ENCODE data around the gene TBC1D5.
A peak's percentile ranks its signal among the peaks of the same experiment; 100 is the strongest.
"Not testable (repeated sequence)": the region's sequence is repeated elsewhere in the genome, so short reads cannot be mapped to it uniquely, and the experiment has no call there.

Gene TBC1D5

DNA sequence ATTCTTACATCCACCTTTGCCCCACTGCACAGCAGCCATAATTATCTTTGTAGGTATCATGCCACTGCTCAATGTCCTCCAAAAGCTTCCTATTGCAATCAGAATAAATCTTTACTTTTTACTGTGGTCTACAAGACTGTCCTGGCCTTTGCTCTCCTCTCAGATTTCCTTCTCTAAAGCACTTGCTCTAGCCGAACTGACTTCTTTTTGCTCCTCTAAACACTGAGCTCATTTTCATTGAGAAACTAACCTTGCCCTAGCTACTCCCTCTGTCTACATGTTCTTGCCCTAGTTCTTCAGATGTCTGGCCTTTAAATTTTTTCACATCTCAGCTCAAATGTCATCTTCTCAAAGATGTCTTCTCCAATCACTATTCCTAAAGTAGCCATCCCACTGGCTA lies 342.8 kb downstream of the TBC1D5 start:
- DNase-seq, result no peak

DNA sequence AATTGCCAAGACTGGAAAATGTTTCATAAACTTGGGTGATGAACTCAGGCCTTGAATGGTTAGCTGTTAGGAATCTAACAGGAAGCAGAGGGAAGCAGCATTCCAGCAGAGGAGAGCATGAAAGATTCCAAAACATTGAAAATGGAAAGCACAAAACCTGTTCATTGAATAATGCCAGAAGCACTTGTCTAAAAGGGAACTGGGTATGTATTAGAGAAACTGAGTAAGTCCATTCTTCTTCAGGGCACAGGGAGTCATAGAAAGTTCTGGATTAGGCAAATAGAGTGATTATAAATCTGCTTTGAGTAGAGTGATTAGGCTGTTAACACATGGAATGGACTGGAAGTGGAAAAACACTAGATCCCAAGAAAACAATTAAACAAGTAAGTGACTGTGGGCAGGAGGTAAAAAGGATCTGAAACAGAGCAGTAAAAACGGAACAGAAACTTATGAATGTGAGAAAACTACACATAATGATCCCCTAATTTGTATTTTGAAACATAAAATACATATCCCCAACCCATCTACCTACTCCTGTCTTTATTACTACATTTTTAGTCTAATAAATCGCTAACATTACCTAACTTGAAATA lies 343.4 kb downstream of the TBC1D5 start:
- DNase-seq, result no peak

DNA sequence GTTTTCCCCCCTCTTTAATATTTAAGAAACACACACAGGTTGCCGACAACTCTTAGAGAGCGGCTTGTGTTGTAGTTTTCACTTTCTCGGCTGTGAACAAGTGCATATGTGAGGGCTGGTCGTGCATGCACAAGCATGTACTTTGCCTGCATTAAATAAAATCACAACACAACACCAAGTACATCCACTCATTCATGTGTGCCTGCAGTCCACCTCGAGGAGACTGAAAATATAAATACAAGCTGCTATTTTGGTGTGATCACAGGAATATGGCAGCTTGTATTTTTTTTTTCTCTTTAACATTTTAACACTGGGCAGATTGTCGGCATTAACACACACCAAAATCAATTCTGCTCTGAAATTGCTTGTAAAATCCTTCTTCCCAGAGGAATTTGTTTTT lies 346.4 kb downstream of the TBC1D5 start:
- DNase-seq, result no peak

DNA sequence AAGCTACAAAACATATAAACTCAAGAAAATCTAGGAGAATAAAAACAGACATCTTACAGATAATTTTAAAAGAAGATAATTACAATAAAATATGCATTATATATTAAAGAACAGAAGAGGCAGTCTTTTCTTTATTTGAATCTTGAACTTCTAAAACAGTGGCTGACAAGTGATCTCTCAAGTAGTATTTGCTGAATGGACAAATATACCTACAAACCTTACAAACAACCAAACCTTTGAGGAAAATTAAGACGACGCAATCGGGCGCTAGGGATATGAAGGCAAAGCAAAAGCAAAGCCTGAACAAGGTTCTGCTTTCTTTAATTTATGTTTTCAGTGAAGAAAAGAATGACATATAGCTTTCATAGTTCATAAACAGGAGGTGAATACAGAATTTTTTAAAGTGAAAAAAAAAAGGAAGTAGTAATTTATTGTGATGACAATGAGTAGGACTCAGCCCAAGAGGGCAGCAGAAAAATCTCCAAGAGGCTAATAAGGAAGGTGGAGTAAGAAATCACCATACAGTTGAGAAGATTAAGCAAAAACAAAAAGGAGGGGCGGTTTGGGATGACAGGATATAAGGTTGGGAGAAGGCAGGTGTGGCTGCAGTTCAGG lies 347.8 kb downstream of the TBC1D5 start:
- DNase-seq, result no peak

DNA sequence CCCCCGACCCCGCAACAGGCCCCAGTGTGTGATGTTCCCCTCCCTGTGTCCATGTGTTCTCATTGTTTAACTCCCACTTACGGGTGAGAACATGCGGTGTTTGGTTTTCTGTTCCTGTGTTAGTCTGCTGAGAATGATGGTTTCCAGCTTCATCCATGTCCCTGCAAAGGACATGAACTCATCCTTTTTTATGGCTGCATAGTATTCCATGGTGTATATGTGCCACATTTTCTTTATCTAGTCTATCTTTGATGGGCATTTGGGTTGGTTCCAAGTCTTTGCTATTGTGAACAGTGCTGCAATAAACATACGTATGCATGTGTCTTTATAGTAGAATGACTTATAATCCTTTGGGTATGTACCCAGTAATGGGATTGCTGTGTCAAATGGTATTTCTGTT lies 349.9 kb downstream of the TBC1D5 start:
- not testable (repeated sequence) for DNase-seq

DNA sequence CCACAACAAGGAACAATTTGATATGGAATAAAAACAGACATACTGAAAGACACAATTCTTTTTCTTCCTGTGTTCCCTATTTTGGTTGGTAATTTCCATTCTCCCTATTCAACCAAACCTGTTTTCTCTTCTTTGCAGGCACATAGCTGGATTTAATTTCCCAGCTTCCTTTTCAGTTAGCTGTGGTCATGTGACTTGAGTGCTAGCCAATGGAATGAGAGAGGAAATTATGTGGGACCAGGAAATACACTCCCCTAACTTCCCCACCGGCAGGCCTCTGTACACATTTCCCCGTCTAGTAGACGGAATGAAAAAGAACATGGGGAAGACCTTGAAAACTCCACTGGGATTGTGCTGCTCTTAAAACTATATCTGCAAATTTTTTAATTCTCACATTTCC lies 351.6 kb downstream of the TBC1D5 start:
- no peak for DNase-seq

DNA sequence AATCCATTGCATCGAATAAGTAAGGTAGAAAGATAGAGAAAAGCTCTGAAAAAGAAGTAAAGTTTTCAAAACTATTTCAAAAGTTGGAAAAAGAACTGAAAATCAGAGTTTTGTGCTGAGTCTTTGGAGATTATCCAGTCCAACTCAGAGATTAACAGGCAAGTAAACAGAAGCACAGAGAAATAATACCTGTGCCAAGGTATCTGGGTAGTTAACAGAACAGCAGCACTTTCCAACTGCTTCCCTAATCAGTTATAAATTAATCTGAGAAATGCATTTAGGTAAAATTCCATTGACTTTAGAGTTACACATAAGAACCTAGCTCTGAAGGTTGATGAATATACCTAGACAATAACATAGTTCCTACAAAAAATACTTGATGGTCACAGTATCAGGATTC lies 355.3 kb downstream of the TBC1D5 start:
- no peak for DNase-seq

DNA sequence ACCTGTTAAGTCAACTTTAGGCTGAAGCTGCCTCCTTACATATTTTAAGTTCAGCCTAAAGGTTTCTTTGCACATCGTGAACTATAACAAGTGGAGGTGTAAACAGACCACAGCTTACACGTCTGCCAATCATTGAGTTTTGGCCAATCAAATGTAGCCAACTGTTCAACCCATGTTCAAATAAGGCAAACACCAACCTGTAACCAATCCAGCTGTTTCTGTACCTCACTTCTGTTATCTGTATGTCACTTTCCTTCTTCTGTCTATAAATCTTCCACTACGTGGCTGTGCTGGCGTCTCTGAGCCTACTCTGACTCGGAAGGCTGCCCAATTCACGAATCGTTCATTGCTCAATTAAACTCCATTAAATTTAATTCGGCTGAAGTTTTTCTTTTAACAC lies 356.0 kb downstream of the TBC1D5 start:
- no peak for DNase-seq

DNA sequence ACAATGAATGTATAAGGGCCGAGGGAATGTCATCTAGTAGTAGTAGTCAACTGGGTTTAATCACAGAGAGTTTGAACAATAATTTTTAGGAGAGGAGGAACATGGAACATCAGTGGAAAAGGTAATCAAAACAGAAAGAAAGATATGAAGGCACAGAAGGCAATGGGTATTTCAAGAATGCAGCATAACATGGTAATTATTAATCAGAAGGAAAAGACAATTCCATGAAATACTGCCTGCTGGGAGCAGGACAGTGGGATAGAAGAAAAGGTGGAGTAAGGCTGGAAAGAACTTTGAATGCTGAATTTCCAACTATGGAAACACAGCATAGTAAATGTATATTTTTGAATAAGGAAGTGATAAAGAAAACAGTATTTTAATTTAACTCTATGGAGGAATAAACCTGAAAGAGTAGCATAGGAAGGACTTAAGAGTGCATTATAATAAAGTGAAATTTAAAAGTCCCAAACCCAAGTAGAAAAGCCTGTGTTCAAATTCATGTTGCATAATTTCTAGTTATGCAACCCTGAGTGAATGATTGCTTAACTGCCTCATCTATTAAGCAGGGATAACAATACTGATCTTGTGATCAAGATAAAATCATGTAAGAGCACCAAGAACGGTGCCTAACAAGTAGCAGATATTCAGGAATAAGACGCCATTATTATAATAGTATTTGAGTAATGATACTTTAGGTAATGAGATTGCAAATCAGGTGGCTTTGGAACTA lies 357.7 kb downstream of the TBC1D5 start:
- DNase-seq, result no peak

DNA sequence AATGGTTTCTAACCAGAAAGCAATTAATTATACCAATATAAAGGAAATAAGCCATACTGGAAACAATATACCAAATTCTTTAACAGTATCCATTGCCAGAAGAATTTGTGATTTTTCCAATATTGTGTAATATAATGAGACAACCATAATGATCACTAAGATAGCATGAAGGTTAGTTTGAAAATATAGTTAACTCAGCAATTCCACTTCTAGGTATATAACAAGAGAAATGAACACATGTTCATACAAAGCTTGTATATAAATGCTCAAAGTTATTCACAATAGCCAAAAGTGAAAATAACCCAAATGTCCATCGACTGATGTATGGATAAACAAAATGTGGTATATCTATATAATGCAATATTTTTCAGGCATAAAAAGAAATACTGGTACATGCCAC lies 369.1 kb downstream of the TBC1D5 start:
- DNase-seq, result no peak

DNA sequence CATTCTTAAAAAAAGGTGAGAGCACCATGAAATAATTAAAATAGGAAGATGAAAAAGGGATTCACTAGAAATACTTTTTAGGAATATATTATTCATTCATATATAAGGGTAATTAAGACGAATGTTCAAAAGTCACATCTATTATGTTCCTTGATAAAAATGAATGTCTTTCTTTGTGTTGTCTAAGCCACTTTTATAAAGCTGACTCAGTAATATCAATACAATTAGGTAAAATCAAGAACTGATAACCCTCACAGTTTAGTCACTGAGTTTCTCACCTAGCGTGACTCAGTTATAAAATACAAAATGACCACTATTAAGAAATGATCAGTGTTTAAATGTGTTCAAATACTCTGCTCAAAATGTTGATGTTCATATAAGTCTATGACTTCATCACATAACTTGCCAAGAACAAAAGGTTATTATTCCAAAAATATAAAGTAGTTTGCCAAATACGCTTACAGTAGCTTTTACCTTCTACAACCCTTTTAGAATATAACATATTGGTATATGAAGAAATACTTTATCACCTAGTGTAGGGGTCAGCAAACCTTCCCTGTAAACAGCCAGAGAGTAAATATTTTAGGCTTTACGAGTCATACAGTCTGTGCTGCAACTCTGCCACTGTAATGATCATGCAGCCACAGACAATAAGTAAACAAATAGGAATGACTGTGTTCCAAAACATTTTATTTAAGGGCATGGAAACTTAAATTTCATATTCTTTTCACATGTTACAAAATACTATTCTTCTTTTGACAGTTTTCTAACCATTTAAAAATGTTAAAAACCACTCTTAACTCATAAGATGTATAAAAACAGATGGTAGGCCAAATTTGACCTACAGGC lies 369.8 kb downstream of the TBC1D5 start:
- peak; percentile 5 for DNase-seq

DNA sequence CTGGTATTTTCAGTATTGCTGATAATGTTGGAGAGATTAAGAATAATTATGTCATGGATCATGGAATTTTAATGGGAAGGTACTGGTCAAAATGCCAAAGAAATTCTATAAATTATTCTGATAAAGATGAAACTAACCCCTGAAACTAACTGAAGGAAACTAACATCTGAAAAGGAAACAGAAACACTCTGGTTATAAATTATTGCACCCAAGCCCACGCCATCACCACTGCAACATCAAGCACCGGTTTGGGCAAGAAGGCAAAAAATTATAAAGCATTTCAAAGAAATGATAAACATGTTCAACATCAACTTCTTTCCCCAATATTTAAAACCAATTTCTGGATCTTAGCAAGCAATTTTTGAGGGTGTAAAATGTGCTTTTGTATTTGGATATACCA lies 372.5 kb downstream of the TBC1D5 start:
- no peak for DNase-seq

DNA sequence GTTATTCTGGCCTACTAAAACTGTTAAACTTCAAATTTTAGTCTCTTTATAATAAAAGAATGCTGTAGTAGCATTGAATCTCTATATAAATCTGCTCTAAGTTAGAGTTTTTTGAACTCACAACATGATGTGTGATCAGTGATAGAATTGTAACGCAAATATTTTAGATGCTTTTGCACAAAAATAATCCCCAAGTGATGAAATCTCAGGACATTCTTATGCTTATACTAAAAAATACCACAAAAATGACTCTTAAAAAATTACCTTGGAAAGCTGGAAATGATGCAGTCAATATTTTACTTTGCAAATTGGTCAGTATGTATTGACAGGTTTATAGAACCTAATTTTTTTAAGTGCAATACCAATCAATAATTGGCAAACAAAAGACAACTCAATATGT lies 375.3 kb downstream of the TBC1D5 start:
- DNase-seq, result peak; percentile 16

DNA sequence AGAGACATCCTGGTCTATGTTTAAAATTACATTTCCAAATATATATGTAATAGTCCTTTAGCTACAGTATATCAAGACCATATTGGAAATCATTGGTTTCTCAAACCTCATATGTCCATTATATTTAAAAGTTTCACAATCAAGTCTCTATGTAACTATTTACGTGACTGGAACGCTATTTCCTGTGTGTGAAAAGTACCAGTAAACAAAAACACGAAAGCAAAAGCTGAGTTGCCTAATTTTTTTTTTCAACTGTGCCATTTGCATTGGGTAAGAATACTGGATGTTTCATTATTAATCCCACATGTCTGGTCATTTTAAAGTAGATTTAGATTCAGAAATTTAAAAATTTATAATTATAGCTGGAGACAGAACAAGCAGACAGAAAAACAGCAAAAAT lies 381.4 kb downstream of the TBC1D5 start:
- DNase-seq, result no peak

DNA sequence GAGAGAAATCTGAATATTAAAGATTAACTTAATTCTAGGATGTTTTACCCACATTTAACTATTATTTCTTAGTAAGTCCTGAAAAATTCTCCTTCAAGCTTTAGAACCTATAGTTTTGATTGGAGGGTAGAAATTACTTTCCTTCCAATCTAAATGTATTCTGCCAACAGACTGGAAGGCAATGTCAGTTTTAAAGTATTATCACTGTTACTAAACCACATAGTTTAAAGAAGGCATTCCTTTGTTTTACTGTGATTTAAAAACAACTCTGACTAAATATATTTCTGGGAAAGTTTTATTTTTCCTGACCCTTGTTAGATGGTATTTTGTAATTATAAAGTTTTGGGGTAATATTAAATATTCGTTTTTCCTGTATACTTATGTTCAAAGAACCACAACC lies 382.5 kb downstream of the TBC1D5 start:
- no peak for DNase-seq

DNA sequence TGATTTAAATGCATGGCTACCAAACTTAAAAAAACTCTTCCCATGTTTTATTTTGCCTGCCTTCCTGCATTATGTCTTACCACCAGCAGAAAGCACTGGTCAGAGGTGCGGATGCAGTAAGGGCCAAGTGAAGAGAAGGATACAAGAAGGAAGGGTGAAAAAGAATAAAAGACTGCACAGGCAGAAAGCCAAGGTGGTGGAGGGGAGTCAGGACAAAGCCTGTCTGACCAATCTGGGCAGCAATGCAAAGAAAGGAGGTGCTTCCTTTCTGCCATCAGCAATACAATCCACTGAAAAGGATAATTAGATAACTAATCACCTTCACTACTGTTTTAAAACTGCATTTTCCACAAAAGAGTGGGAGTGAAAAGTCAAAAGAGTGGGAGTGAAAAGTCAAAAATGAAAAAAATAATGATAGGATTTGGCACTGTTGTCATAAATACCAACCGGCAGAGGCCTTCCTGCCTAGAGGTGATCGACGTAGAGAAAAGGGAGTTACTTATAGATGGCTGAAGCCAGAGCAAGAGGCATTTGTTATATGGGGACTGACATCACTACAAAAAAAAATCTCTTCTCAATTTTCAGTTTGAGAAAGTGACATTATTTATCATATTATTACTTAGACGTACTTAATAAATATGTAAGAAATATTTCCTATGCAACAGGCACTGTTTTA lies 385.3 kb downstream of the TBC1D5 start:
- DNase-seq, result no peak

DNA sequence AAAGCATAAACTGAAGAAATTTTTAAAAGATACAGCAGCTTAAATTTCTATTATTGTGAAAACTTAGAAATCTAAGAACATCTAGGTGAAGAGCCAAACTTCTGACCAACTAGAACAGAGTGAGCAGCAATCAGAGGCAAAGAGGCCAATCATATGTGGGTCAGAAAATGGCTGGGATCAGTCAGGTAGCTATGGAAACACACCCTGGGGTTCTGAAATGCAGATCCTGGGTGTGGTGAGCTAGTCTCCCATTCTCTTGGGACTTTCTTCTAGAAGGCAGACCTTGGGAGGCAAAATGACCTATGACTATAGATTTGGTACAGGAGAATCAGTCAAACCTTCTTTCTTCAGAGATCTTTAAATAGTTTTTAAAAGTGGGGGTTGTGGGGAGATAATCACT lies 385.8 kb downstream of the TBC1D5 start:
- DNase-seq, result peak; percentile 15

DNA sequence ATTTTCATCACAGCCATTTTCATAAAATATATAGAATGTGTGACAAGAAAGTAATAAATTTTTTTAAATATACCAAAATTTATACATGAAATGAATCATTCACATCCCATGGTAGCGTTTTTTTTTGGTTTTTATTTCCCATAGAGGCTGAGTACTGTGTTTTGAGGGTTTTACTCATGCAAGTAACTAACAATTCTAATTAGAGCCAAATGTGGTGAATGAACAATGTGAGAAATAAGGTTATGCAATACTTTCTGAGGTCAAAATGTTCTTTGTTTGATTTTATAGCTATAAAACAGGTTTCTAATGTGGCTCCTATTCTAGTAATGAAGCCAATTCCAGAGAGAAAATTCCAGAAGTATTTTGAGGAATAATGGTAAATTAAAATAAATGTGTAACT lies 386.8 kb downstream of the TBC1D5 start:
- DNase-seq, result no peak

DNA sequence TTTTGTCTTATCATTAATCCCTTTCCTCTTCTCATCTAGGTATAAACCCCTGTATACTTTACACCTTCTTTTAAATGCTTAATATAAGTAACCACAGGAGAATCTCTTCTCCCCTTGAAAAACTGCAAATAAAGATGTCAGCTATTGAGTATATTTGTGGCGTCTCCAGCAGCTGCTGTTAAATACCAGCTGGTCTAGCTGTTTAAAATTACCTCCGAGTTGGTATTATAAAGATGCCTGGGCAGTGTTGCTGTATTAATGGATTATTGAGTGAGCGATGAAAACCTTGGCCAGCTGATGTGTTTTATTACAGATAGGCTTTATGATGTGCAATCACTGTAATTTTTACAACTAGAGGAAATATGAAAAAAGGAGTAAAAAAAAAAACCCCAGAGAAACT lies 388.1 kb downstream of the TBC1D5 start:
- no peak for DNase-seq

DNA sequence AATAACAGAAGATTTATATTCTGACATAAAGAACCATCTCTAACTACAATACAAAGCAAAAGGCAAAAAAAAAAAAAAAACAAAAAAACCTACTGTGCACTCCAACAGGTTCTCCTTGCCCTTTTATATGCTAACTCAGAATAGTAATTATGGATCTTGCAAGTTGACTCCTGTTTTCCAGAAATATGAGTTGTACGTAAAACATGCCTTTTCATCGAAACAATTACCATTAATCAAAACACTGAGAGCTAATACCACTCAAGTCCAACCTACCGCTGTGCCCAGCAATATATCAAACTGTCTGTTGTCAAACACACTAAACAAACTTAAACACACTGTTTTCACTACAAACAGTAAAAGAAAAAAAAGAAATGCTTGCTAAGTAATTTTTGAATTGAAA lies 389.8 kb downstream of the TBC1D5 start:
- no peak for DNase-seq

DNA sequence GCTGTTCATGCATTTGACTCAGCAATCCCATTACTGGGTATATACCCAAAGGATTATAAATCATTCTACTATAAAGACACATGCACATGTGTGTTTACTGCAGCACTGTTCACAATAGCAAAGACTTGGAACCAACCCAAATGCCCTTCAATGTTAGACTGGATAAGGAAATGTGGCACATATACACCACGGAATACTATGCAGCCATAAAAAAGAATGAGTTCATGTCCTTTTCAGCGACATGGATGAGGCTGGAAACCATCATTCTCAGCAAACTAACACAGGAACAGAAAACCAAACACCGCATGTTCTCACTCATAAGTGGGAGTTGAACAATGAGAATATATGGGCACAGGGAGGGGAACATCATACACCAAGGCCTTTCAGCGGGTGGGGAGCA lies 391.2 kb downstream of the TBC1D5 start:
- DNase-seq, result not testable (repeated sequence)

DNA sequence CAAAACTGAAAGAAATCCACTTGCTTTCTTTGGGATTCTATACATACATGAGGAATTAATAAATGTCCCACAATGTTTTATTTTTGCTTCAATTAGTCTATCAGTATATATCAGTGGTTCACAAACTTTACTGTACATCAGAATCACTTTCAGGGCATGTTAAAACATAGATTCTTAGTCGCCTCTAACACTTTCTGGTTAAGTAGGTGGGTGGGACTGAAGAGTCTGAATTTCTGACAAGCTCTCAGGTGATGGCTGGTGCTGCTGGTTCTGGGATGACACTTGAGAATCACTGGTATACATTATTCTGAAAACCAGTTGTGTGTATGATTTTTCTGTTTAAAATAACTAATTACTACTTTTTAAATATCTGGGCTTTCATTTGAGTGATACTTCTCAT lies 393.3 kb downstream of the TBC1D5 start:
- no peak for DNase-seq

DNA sequence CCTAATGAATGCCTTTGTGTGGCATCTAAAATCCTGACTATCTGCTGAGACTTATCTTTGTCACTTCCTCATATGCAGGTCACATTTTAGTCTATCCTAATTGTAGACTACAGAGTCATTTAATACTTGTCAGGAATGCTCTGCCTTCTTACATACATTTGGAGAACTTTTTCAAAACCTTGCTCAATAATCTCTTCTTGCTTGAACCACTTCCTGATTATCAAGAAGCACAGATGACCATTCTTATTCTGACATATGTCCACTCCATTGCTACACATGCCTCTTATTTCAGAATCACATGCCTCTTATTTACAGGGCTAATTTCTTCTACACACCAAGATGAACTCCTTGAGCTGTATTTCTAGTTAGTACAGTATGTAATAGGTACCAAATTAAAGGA lies 400.3 kb downstream of the TBC1D5 start:
- DNase-seq, result no peak

All from fibroblast of skin of back (primary cell).